Activated CD4-positive, alpha-beta T cell treated with anti-CD3 and anti-CD28 coated beads, Interleukin-2, amount 50 U/mL, for 48 hours (primary cell): ENCODE results near the gene PRKD2.
A peak's percentile ranks its signal among the peaks of the same experiment; 100 is the strongest.
"Not testable (repeated sequence)": the region's sequence is repeated elsewhere in the genome, so short reads cannot be mapped to it uniquely, and the experiment has no call there.

Experiments used
- DNase-seq, 2 experiments: peaks; one replicate each; pipeline ENCODE4 v3.0.0-alpha.2; 2020

PRKD2 gene

DNA sequence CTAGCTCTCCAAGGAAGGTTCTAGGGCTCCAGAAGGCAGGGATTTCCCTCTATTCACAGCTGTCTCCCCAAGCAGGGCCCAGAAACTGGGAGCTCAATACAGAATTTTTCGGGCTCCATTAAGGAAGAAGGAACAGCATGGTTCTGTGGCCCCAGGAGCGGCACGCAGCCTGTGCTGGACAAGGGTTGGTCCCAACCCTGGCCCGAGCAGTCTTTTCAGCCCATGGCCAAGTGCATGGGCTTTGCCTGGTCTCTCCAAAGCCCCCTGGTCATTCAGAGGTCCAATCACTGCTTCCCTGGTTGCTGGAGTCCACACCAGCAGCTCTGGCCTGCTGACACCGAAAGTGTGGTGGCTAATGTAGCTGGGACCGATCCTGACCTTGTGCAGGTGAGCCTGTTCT, 6.6 kb upstream of the PRKD2 start:
- DNase-seq, result no peak

DNA sequence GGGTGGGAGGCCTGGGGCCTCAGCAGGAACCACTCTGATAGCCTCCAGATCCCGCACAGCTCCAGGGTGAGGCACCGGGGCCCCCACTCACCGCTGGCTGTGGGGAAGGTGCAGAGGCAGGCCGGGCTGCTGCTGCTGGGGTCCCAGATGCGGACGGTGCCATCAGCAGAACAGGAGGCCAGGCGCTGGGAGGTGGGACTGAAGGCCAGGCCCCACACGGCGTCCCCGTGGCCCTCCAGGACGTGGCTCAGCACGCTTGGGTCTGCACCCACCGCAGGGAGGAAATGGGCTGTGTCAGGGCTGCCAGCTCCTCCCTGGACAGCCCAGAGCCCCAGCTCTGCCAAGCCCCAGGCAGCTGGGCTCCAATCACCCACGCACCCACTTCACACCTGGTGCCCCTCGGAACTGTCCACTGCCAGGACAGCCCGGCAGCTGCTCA, 6.1 kb upstream of the PRKD2 start:
- no peak for DNase-seq

DNA sequence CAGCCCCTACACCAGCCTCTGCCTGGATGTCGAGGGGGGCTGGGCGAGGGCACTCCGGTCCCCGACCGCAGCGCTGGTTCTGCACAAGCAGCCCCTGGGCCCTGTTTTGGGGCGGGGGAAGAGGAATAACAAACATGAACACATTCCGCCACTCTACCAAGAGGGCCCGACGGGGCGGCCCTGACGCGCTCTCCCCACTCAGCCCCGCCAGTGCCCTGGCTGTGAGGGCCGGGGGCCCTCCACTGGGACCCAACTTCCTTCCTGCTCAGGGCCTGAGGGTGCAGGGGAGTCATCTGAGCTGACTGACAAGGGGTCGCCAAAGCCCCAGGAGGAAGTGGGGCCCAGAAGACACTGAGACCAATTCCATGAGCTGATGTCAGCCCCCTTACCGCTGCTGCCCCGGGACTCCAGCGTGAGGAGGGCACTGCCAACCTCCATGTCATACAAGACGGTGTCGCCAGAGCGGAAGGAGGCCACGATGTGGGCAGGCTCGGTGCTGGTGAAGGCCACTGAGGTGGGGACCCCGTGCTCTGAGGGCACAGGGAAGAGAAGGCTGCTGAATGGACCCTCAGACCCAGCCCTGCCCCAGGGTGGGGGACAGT, 5.6 kb upstream of the PRKD2 start:
- DNase-seq, result no peak

DNA sequence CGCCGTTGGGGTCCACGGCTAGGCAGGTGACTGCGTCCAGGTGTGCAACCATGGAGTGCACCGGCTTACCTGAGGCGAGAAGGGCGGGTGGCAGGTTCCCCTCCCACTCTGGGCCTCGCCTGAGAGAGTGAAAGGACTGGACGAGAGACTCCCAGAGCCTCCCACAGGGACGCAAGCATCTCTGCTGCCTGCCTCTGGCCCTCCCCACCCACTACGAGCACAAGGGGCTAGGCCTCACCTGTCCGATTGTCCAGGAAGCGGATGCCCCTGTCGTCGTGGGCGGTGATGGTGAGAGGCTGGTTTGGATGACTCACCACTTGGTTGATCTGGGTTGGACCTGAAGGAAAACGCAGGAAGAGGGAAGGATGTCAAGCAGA, 5.1 kb upstream of the PRKD2 start:
- no peak for DNase-seq

DNA sequence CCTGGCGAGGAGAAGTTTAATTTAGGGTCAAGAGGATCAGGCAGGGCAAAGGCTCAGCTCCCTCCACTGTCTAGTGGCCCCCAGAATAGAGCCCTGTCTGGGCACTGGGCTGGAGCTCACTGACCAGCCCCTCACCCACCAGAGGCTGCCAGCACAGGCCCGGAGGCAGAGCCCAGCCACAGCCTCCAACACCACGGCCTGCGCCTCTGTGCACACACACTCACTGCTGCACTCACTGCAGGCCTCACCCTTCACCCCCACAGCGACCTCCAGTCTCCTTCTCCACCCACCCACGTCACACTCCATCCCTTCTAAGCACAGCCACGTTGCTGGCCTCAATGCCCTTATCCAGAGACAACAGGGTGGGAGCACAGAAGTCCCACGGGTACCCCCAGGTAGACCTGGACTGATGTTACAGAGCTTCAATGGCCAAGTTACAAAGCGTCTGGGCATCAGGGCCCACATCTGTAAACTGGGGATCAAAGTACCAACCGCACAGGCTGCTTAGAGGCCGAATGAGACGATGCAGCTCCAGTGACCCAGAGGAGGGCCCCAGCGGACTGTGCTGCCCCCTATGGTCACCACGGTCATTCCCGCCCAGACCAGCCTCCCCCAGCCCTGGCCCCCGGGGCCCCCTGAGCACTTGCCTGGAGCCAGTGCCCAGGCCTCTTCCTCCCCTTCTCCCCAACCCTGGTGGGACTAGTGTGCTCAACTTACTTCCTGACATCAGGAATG, 4.5 kb upstream of the PRKD2 start:
- DNase-seq, result no peak

DNA sequence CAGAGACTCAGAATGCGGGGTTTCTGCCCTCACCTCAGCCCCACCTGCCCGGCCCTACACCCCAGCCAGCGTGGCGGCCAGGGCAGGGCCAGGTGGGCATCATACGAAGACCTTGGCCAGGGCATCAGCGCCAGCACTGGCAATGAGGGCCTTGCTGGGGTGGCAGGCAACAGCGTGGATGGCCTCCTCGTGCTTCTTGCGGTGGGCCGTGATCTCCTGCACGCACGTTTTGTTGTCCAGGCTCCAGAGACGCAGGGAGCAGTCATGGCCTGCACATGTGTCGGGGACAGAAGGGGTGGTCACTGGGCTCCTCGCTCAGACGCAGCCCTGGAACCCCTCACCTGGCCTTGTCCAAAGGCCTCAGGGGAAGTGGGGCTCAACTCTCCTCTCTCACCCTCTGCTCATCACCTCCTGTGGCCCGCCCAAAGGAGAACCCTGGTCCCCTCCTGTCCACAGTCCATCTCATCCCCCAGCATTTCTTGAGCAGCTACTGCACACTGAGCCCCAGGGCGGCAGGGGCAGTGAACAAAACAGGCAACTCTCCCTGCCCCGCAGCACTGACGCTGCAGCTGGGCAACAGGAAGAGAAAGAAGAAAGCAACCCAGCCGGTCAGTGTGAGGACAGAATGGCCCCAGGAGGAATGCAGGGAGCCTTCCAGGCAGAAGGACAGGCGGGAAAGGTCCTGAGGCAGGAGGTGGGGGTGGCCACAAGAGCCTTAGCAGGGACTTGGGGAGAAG, 3.8 kb upstream of the PRKD2 start:
- no peak for DNase-seq

DNA sequence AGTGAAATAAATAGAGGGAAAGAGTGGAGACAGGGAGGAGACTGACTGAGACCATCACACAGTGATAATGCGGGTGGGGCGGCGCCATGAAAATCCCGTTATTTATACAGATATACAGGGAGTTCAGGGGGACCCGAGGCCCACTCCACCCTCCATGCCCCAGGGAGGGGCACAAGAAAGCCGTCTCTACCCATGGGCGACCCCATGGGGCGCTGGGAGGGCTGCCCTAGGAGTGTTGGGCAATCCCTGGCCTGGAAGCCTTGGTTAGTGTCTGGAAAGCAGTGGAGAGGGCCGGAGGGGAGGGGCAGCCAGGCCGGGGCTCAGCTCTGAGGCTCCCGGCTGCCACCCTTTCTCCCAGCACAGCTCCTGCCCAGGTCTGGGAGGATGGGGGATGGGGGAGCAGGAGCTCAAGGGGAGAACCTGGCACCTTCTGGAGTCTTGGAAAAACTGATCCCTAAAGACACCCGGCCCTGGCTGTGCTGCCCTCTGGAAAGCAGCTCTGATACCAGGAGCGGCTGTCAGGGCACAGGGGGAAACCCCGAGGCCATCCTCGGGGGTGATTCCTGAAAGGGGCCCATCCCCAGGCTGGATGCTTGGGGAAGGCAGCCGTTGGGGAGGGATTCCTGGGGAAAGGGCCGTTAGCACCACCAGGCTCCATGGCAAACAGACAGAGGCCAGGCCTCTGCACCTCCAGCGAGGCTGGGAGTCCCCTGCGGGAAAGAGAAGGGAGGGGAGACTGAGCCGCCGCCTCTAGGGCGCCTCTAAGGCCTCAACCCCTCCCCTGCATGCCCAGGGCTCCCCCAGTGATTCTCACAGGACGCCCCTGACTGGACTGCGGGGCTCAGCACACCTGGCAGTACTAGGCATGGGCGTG, 3.0 kb upstream of the PRKD2 start:
- DNase-seq, result no peak

DNA sequence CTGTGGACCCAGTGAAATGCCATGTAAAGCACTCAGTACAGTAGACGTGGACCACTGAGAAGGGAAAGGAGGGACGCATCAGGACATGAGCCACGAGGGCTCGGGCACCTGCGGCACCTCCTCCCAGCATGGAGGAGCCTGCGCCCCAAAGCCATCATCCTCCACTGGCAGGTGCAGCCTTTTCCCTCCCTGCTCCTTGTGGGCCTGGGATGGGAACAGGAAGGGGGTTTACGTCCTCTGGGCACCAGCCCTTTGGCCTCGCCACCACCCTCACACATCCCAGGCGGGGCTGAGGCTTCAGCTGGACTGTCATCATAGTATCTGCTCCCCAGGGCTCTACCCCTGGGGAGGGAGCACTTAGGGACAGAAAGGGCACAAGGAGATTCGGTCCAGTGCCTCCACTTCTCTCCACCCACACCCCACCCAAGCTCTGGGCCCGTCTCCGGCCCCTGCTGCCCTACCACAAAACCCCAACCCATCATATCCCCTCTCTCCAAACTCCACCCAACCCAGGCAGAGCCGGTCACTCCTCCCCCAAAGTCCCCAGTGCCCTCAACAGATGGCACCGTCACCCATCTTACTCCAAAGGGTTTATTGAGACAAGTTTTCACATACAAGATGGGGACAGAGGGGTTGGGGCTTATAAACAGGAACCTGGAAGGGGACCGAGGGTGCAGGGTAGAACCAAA, 2.2 kb upstream of the PRKD2 start:
- no peak for DNase-seq

DNA sequence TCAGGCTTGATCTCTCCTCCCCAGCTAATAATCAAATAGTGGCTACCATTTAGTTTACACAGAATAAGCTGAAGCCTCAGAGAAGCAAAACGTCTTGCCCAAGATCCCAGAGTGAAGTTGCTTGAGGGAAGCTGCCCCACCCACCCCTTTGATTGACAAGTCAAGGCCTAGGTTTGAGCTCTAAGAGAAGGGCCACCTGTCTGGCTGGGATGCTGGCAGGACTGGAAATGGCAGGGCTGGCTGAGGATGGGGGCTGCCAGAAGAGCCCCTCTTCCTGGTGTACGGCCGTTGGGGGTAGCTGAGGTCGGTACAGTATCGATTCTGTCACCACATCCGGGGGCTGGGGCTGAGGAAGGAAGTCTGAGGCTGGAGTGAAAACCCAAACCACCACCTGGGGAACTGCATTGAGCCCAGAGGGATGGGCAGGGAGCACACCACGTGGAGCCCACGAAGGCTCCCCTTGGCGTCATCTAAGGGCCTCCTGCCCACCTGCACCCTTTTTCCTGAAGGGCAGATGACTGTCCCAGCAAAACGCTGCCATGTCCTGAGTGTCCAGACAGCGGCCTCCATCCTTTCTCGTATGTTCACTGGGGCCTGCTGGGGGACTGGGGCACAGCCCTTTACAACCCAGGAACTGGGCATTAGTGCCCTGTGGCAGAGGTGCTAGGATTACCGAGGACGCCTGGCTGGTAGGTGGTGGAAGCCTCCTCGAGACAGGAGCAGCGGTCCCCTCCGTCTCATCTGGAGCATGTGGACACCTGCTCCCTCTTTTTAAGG, 1.4 kb upstream of the PRKD2 start:
- DNase-seq, result peak; percentile 64 to 72

DNA sequence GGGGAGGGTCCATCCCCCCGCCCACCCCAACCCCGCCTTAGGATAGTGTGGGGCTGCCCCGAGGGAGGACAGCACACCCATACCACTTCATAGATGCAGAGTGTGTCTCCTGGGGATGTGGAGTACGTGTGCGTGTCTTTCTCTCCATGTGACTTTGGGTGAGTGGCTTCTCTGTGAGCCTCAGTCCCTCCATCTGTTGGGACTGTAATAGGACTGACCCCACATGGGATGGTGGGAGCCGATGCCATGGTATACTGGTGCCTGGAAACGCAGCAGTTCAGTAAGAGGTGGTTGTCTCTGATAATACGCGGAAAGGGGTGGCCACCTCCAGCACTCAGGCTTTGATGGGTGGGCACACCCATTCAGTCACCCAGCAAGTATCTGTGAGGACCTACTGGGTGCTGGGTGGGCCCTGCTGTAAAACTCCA, 816 bp upstream of the PRKD2 start:
- DNase-seq, result peak in 1 of 2 experiments; percentile 32

DNA sequence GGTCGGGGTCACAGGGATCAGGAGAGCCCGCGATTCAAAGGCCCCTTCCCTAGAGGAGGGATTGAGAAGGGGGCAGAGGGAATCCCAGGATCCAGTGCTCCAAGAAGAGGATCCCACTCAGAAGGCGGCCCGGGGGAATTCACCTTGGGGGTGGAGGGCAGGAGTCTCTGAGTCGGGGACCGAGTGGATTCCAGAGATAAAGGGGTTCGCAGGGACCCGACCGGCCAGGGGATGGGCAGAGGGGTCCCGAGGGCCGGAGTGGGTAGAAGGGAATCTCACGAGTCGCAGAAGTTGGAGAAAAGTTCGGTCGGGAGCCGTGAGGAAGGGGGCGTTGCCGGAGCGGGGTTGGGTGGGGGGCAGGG, 261 bp downstream of the PRKD2 start:
- no peak for DNase-seq

DNA sequence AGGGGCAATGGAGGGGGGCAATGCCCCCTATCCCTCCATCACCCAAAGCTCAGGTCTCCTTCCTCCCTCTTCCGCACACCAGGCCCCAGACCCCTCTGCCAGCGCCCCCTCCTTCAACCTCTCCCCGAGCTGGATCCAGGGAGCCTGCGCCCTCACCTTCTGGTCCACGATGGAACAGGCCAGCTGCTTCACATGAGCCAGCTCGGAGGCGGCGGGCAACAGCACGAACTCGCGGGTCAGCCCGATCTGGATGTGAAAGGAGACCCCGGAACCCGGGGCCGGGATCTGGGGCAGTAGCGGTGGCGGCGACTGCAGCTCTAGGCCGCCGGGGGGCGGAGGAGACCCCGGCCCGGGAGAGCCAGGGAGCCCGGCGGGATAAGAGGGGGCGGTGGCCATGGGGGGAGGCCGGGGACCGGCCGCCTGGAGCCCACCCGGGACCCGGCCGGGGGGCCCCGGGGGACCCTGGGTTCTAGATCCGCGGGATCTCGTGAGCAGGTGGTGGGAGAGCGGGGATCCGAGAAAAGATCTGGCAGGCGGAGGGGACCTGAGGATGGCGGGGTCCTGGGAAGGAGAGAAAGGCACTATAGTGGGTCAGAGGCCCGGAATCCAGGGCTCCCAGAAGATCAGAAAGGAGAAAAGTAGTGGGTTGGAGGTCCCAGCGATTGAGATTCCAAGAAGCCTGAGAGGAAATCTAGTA, 791 bp downstream of the PRKD2 start:
- peak in 1 of 2 experiments; percentile 36 for DNase-seq

DNA sequence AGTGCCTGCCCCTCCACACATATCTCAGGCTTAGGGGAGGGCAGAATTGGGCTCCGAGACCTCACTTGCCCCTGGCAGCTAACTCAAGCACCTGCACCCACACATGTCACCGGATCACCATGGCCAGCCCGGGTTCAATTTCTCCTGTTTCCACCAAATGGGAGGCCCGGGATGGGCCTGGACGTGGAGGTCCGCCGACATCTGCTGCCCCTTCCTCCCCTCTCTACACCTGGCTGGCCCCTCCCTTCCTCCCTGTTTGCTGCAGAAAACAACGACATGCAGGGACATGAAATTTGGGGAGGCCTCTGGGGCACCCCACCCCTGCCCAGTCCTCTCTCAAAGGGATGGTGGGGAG, 1.3 kb downstream of the PRKD2 start:
- peak in 1 of 2 experiments; percentile 19 for DNase-seq

DNA sequence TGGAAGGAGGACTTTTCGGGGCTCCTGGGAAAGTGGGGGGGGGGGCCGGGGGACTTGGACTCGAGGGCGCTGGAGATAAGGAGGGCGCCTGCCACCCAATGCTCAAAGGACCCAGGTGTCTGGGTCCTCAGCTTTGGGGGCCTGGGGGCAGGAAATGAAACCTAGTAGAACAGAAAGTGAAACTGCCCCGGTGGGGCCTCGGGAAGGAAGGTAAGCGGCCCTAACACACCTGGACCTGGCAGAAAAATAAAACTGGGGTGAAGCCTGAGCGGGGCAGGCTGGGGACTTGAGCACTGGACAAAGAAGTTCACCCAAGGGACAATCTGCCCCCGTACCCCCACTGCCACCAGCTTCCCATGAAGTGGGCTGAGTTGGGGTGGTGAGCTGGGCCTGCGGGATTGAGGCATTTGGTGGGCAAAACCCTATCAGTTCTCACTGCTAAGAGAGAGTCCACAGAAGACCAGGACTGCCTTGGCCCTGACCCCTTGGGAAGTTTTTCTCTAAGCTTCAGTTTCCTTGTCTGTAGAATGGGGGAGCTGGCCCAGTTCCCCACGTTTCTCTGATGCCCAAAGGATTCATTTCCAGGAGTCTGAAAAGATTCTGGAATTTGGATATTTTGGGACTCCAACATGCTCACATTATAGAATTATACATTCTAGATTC, 2.3 kb downstream of the PRKD2 start:
- DNase-seq, result peak; percentile 53 to 58

DNA sequence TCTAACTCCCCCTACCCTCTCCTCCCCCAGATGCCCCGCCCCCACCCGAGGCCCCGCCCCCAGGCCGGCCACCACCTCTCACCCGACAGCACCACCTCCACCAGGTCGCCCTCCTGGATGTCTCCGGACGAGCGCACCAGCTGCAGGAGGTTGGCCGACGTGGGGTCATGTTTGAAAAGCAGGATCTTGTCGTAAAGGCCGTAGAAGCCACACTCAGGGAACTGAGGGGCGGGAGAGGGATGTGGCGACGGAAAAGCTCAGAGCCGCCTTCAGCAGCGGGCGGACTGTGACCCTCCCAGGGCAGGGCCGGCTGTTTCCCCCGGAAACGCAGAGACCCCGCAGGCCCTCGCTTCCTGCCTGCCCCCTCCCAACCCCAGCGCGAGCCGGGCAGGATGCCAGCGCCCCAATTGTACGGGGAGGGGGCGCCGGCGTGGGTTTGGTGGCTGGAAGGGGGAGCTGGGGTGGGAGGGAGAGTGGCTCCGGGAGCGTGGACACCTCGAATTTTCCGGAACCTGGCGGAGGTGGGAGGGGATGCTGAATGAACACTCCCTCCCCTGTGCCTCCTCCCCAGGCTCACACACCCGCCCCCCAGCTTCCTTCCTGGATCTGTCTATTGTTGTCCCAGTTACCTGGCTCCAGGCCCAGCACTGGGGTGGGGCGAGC, 3.0 kb downstream of the PRKD2 start:
- peak; percentile 74 to 79 for DNase-seq

DNA sequence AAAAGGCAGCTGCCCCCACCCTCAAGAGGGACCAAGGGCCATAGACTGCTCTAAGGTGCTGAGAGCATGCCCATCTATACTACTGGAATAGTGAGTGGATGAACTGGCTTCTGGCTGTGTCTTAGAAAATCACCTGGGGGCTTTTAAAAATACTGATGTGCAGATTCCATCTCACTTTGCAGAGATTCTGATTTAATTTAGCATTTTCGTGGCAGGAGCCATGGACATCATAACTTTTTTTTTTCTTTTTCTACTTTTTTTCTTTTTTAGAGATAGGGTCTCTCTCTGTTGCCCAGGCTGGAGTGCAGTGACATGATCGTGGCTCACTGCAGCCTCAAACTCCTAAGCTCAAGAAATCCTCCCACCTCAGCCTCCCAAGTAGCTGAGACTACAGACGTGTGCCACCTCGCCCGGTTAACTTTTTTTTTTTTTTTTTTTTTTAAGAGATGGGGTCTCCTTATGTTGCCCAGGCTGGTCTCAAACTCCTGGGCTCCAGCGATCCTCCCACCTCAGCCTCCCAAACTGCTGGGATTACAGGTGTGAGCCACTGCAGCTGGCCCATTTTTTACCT, 4.1 kb downstream of the PRKD2 start:
- not testable (repeated sequence) for DNase-seq

DNA sequence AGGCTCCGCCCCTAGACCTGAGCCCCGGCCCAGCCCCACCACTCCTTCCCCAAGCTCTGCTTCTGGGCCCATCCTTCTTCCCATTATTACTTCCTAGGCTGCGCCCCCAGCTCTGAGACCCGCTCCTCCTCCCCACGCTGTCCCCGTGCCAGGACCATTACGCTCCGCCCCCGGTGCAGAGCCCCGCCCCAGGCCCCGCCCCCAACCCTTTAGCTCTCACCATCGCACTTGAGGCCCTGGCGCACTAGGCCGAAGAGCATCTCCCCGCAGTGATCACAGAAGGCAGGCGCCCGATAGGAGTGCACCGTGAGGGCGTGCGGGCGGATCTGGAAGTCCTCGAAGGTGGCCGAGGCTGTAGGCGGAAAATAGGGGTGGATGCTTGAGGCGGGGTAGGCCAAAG, 6.2 kb downstream of the PRKD2 start:
- peak in 1 of 2 experiments; percentile 14 for DNase-seq

DNA sequence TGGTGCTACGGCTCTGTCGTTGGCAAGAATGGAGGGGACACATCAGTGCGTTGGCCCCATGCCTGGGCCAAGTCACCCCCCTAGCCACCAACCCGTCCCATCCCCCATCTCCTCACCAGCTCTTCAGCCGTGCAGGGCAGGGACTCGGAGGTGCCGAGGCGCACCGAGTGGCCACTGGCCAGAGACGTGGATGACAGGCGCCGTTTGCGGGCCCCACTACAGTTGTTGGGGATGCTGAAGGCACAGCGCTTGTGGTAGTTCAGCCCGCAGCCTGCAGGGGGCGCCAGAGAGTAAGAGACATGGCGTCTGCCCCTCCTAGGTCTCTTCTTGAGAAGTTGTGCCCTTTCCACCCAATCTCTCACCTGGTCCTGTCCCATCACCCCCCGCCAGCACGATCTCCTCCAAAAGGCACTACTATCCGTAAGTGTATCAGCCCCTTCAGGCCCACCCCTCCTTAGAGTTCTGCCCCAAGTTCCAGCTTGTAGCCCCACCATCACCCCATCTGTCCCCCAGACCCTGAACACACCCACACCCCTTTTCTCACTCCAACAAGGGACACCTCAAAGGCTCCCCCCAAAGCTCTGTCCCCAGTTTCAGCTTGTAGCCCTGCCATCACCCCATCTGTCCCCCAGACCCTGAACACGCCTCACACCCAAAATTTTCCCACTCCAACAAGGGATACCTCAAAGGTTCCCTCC, 12.4 kb downstream of the PRKD2 start:
- peak; percentile 95 for DNase-seq

DNA sequence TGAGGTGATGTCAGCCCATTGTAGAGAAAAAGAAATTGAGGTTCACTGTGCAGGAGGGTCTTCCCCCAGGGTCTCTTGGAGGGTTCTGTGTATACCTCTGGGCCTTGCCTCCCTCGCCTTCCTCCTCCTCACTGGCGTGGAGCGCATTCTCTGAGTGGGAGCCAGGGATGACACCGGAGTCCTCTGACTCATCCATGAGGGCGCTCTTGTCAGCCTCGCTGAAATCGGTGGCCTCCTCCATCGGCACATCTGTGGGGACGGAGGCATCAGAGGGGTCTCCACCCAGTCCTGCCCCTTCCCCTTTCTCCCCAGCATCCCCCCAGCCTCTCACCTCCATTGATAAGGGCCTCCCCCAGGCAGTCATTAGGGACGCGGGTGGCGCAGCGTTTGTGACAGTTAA, 16.2 kb downstream of the PRKD2 start:
- no peak for DNase-seq
